ENCODE measurements around the gene MON1A.

- no peak for TF ChIP-seq CTCF (tag by site-specific recombination; IDR thresholded peaks at IDR 0.05)
- no peak for TF ChIP-seq ZNF677 (tag by site-specific recombination; IDR thresholded peaks at IDR 0.05)
- TF ChIP-seq MEIS1 (CRISPR knock-in tag; IDR thresholded peaks at IDR 0.05; ENCODE audit: borderline replicate concordance): no peak
- no peak for TF ChIP-seq ZNF133 (tag by site-specific recombination; IDR thresholded peaks at IDR 0.05)
- no peak for TF ChIP-seq ZFP3 (tag by site-specific recombination; IDR thresholded peaks at IDR 0.05; ENCODE audit: low read depth)
- TF ChIP-seq ZNF138 (tag by site-specific recombination; IDR thresholded peaks at IDR 0.05; ENCODE audit: borderline replicate concordance): no peak
Measured at GRCh38 chr3:49925485-49925884, 4.1 kb downstream of the MON1A start.
